ENCODE results near the gene CYTH2. TPM values are rescaled to one million over a fixed set of nuclear protein-coding genes. Genes with fewer than 3 reads are reported as not detected.

The CYTH2 gene, protein sequence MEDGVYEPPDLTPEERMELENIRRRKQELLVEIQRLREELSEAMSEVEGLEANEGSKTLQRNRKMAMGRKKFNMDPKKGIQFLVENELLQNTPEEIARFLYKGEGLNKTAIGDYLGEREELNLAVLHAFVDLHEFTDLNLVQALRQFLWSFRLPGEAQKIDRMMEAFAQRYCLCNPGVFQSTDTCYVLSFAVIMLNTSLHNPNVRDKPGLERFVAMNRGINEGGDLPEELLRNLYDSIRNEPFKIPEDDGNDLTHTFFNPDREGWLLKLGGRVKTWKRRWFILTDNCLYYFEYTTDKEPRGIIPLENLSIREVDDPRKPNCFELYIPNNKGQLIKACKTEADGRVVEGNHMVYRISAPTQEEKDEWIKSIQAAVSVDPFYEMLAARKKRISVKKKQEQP
- 18.6 and 50.0 TPM in 2 replicates for total RNA-seq

DNA sequence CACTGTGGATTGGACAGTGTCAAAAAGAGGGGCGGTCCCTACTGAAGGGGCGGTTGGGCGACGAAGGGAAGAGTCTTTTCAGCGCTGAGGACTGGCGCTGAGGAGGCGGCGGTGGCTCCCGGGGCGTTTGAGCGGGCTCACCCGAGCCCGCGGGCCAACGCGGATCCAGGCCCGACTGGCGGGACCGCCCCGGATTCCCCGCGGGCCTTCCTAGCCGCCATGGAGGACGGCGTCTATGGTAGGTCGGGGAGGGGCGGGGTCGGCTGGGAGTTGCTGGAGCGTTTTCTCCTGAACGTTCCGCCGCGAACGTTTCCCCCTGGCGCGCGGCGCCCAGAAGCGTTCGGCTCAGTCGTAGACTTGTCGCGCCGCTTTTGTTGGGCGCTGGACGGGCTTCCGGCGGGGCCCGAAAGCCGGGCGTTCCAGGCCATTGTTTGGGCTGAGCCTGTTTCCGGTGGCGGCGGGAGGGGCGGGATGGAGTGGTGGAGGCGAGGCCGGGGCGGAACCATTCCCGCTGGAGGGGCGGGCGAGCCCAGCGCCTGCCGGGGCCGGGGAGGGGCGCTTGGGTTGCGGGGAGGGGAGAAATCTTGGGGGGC is at the start of gene CYTH2:
CYTH2 (plus strand) TSS at position 81 of the 593 bp plus-strand sequence; CDS start at position 220, 139 bp downstream.

GRCh38 chr19:48445606-48446481 is 23.3 kb upstream of the CYTH2 start, which contains the start of gene GRWD1:
TSS of gene GRWD1 (plus strand) at chr19:48445983. CDS start at chr19:48446006, 23 bp downstream.

DNA sequence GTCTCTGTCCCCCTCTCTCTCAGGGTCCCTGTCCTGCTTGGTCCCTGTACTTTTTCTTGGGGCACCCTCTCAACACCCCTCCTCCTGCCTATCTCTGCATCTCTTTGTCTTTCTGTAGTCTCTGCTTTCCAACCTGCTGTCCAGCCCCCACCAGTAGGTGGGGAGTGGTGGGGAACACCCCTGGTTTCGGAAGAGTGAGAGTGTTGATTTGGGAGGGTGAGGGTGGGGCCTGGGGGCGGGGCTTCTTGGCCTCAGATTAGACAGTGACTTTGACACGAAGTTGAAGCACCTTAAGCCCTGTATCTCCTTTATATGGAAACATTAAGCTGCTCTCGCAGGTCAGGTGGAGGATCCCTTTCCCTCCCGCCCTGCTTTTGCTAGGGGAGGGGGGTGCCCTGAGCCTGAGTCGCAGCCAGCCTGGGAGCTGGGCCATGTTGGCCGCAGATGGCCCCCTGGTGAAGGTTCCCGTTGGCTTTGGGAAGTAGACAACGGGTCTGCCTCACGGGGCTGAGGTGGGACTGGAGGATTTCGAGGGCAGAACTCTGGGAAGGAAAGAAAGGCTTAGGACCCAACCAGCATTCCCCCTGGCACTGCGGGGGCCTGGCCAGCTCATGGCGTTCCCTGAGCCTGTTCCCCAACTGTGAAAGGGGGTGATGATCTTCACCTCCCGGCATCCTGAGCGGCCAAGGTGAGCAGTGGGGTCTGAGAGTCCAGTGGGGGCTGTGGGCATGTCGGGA is 13.8 kb upstream of the CYTH2 start, which contains the start of gene KCNJ14:
KCNJ14 (plus strand) TSS at position 404 of the 737 bp plus-strand sequence. CDS start 6,151 bp downstream, outside the sequence.

DNA sequence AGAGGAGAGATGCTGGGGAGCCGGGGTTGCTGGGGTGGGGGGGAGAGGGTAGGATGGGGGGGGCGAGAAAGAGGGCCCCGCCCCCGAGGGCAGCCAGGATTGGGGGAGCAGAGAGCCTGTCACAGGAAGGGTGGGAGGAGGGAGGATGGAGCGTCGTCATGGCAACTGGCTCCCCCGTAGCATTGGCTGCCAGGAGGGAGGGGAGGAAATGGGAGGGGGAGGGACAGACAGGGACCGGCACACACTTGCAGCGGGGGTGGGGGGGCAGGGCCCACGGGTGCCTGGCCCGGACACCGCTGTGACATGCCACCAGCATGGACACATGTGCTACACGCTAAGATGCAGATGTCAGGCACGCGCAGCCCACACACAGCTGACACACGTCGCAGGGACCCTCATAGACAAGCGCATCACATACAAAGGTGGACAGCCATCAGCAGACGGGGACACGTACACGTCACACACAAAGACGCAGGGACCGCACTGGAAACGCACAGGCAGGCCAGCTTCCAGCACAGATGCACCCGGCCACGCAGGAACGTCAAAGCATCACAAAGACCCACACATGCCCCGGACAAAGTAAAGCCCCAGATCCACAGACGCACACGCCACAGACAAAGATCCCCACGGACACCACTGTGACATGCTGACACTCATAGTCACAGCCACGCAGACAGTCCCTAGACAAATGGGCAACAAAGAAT is 42.8 kb downstream of the CYTH2 start, which contains the start of gene LMTK3:
LMTK3 (minus strand) TSS at position 36 of the 704 bp plus-strand sequence. CDS start 259 bp downstream, outside the sequence.

Other genes starting within 250 kb of the CYTH2 start
- gene CARD8, start 213.5 kb upstream of the CYTH2 start, total RNA-seq, result 17.5 and 18.0 TPM in 2 replicates
- 0.38 and 1.1 TPM in 2 replicates for gene ZNF114, start 199.3 kb upstream of the CYTH2 start, total RNA-seq
- 114 and 165 TPM in 2 replicates for gene EMP3, start 143.8 kb upstream of the CYTH2 start, total RNA-seq
- gene TMEM143, start 105.4 kb upstream of the CYTH2 start, total RNA-seq, result 2.0 and 2.3 TPM in 2 replicates
- not detected in 2 replicates for gene SYNGR4, start 105.0 kb upstream of the CYTH2 start, total RNA-seq
- gene KDELR1, start 77.8 kb upstream of the CYTH2 start, total RNA-seq, result 52.1 and 70.2 TPM in 2 replicates
- 0.28 and 0.38 TPM in 2 replicates for gene GRIN2D, start 75.7 kb upstream of the CYTH2 start, total RNA-seq
- 20.9 and 61.7 TPM in 2 replicates for gene GRWD1, start 23.4 kb upstream of the CYTH2 start, total RNA-seq
- 0.28 and 0.38 TPM in 2 replicates for gene KCNJ14, start 13.8 kb upstream of the CYTH2 start, total RNA-seq
- gene LMTK3, start 42.5 kb downstream of the CYTH2 start, total RNA-seq, result not detected in 2 replicates
- gene SULT2B1, start 82.8 kb downstream of the CYTH2 start, total RNA-seq, result 0.28 TPM in 1 of 2 replicates, not detected in the other
- not detected in 2 replicates for gene SPACA4, start 137.4 kb downstream of the CYTH2 start, total RNA-seq
- 0.56 and 0.58 TPM in 2 replicates for gene FAM83E, start 145.7 kb downstream of the CYTH2 start, total RNA-seq
- gene RPL18, start 149.8 kb downstream of the CYTH2 start, total RNA-seq, result 2,069 and 2,218 TPM in 2 replicates
- gene SPHK2, start 150.1 kb downstream of the CYTH2 start, total RNA-seq, result 5.1 and 6.9 TPM in 2 replicates
- 1.3 and 6.2 TPM in 2 replicates for gene DBP, start 168.0 kb downstream of the CYTH2 start, total RNA-seq
- gene CA11, start 176.8 kb downstream of the CYTH2 start, total RNA-seq, result 0.58 and 2.5 TPM in 2 replicates
- 0.28 TPM in 1 of 2 replicates, not detected in the other for gene NTN5, start 203.6 kb downstream of the CYTH2 start, total RNA-seq
- gene FUT2, start 226.6 kb downstream of the CYTH2 start, total RNA-seq, result not detected in 2 replicates